CD4-positive, alpha-beta T cell (primary cell): Measurements from ENCODE around the gene ZNF487. TPM values are rescaled to one million over a fixed set of nuclear protein-coding genes. Genes with fewer than 3 reads are reported as not detected.
"Not testable (repeated sequence)": the region's sequence is repeated elsewhere in the genome, so short reads cannot be mapped to it uniquely, and the experiment has no call there.

Source experiments
- ATAC-seq: fragments of 200-7000 bp; cut with Tn5 transposase; one replicate; pipeline ENCODE4 v1.10.0; 2022; ENCODE audit warnings: mild to moderate bottlenecking; ENCODE audit not compliant: poor library complexity
- CTCF ChIA-PET: fragments of 350-600 bp; sonication (Branson Sonifier 250); formaldehyde crosslinking; loops from one replicate; lab custom pipeline; 2021; ENCODE audit warnings: antibody characterized with exemption, inconsistent platforms; lab: Charles Lee
- POLR2A ChIA-PET: fragments of 350-600 bp; sonication (Branson Sonifier 250); formaldehyde crosslinking; loops from one replicate; lab custom pipeline; 2021; ENCODE audit warnings: antibody characterized with exemption, inconsistent platforms; lab: Charles Lee
- DNase-seq, 14 experiments: peaks; one replicate each; pipeline ENCODE4 v3.0.0-alpha.2; 2013 to 2020; ENCODE audit warnings: mixed read lengths in 2 of 14
- H3K27ac ChIP-seq, 2 donors: one replicate each; pipeline versions ENCODE4 v1.5.1 to v1.7.0; 2013; ENCODE audit warnings: low read length in 2 of 2, low read depth in 1 of 2, mild to moderate bottlenecking in 1 of 2
- H3K27me3 ChIP-seq, 2 experiments: 1 replicate in 1 of 2; 2 replicates in 1 of 2; pipeline versions ENCODE4 v1.6.1 to v1.7.0; 2013; ENCODE audit warnings: low read length in 2 of 2, control low read depth in 1 of 2, mild to moderate bottlenecking in 1 of 2, moderate library complexity in 1 of 2; ENCODE audit not compliant: insufficient read depth in 2 of 2, control insufficient read depth in 1 of 2
- H3K36me3 ChIP-seq: one replicate; pipeline ENCODE4 v1.6.1; 2013; ENCODE audit warnings: low read length, control low read depth; ENCODE audit not compliant: insufficient read depth
- H3K4me1 ChIP-seq: one replicate; pipeline ENCODE4 v1.6.1; 2013; ENCODE audit warnings: low read length, control low read depth; ENCODE audit not compliant: insufficient read depth
- H3K4me3 ChIP-seq: one replicate; pipeline ENCODE4 v1.5.1; 2013; ENCODE audit warnings: mild to moderate bottlenecking, low read length, moderate library complexity
- H3K9me3 ChIP-seq, 2 experiments: 1 replicate in 1 of 2; 2 replicates in 1 of 2; pipeline versions ENCODE4 v1.6.1 to v1.7.0; 2013; ENCODE audit warnings: low read length in 2 of 2, mild to moderate bottlenecking in 2 of 2, control low read depth in 1 of 2, moderate library complexity in 1 of 2; ENCODE audit not compliant: control insufficient read depth in 1 of 2, insufficient read depth in 1 of 2
- H3K27ac Mint-ChIP-seq: one replicate; pipeline ENCODE4 v1.8.0; 2020; ENCODE audit warnings: mixed read lengths
- H3K27me3 Mint-ChIP-seq: one replicate; pipeline ENCODE4 v1.8.0; 2021; ENCODE audit warnings: mixed read lengths
- H3K36me3 Mint-ChIP-seq: one replicate; pipeline ENCODE4 v1.8.0; 2021; ENCODE audit warnings: low read depth, mixed read lengths
- H3K4me1 Mint-ChIP-seq: one replicate; pipeline ENCODE4 v1.8.0; 2021; ENCODE audit warnings: low read depth, mixed read lengths
- H3K4me3 Mint-ChIP-seq: one replicate; pipeline ENCODE4 v1.8.0; 2020; ENCODE audit warnings: mild to moderate bottlenecking, mixed read lengths
- H3K9me3 Mint-ChIP-seq: one replicate; pipeline ENCODE4 v1.8.0; 2020; ENCODE audit warnings: mixed read lengths
- CTCF ChIP-seq: fragments of 200-600 bp; IDR thresholded peaks from one replicate; pipeline ENCODE4 v1.8.0; 2022; ENCODE audit warnings: antibody characterized with exemption, mild to moderate bottlenecking
- intact Hi-C, 2 experiments: fragments of 100-400 bp; cut with DNase I in 1 of 2; cut with micrococcal nuclease in 1 of 2; formaldehyde crosslinking; loops; one replicate each; pipeline versions ENCODE4 v1.15.1 to v1.9.0; 2023 to 2025; cut with DNase I, micrococcal nuclease
- total RNA-seq, 174 experiments: library from RNA in 2 of 174; stranded (reverse) in 2 of 174; gene quantifications; one replicate each; pipeline ENCODE4 v1.2.3 and lab custom pipeline; 2021 to 2026

ZNF487 gene
- total RNA-seq, 2 experiments from 2014 or later, result 7.5 to 8.5 TPM

- Mint-ChIP-seq H3K36me3 (peaks cover 18% of the 10 kb centered on the region), H3K4me1 (peaks cover 3% of the 10 kb centered on the region), H3K27ac (no peak overlapping the region), H3K27me3 (no peaks in the 10 kb centered on the region), H3K4me3 (no peak overlapping the region), H3K9me3 (peaks cover 3% of the 10 kb centered on the region)
- ATAC-seq, result no peak
- no peak for DNase-seq
- TF ChIP-seq CTCF, result no peak
- H3K4me3 ChIP-seq, result no peak overlapping the region
- intact Hi-C loops, result no loop called here
- H3K36me3 ChIP-seq, result no peaks in the 10 kb centered on the region
- no peaks in the 10 kb centered on the region for H3K27me3 ChIP-seq
- peaks cover 8% of the 10 kb centered on the region for H3K4me1 ChIP-seq
- ChIA-PET CTCF (interaction anchor here (0.7 kb wide), 1 partner anchor 17 kb away, joined by 3 read pairs; no protein-coding TSS in a partner anchor), POLR2A (interaction anchor here (0.7 to 0.8 kb wide), 2 partner anchors 23 to 43 kb away, joined by 3 read pairs; no protein-coding TSS in a partner anchor)
- peaks cover 0 to 12% of the 10 kb centered on the region in 2 experiments for H3K9me3 ChIP-seq
- no peak overlapping the region for H3K27ac ChIP-seq
Observed at GRCh38 chr10:43444323-43444722, 7.4 kb downstream of the ZNF487 start.

GRCh38 chr10:43444897-43445466 is 8.1 kb downstream of the ZNF487 start:
- intact Hi-C loops, result no loop called here

GRCh38 chr10:43446219-43447017 is 9.5 kb downstream of the ZNF487 start:
- peaks cover 0 to 12% of the 10 kb centered on the region in 2 experiments for H3K9me3 ChIP-seq
- peaks cover 18% of the 10 kb centered on the region for H3K36me3 Mint-ChIP-seq
- H3K27ac Mint-ChIP-seq, DNase-seq, H3K9me3 Mint-ChIP-seq, ATAC-seq, H3K27me3 Mint-ChIP-seq, POLR2A ChIA-PET, intact Hi-C loops, H3K27me3 ChIP-seq, H3K4me3 Mint-ChIP-seq, H3K4me3 ChIP-seq, CTCF ChIA-PET, H3K4me1 Mint-ChIP-seq, H3K36me3 ChIP-seq, H3K4me1 ChIP-seq, H3K27ac ChIP-seq: not testable (repeated sequence)

More at GRCh38 chr10:43444897-43445466, 8.1 kb downstream of the ZNF487 start:
- Histone ChIP-seq H3K4me1 (peaks cover 8% of the 10 kb centered on the region), H3K36me3 (no peaks in the 10 kb centered on the region), H3K27me3 (no peaks in the 10 kb centered on the region), H3K9me3 (peaks cover 0 to 12% of the 10 kb centered on the region in 2 experiments), H3K27ac (no peak overlapping the region), H3K4me3 (no peak overlapping the region)
- H3K4me3 Mint-ChIP-seq, result no peak overlapping the region
- no peaks in the 10 kb centered on the region for H3K27me3 Mint-ChIP-seq
- H3K9me3 Mint-ChIP-seq, result peaks cover 3% of the 10 kb centered on the region
- ChIA-PET POLR2A (interaction anchor here (0.7 to 0.8 kb wide), 3 partner anchors 24 to 109 kb away, joined by 3 read pairs; no protein-coding TSS in a partner anchor), CTCF (interaction anchor here (0.7 kb wide), 1 partner anchor 17 kb away, joined by 3 read pairs; no protein-coding TSS in a partner anchor)
- no peak for TF ChIP-seq CTCF
- ATAC-seq (no peak), DNase-seq (no peak)
- peaks cover 18% of the 10 kb centered on the region for H3K36me3 Mint-ChIP-seq
- H3K4me1 Mint-ChIP-seq, result peaks cover 3% of the 10 kb centered on the region
- H3K27ac Mint-ChIP-seq, result no peak overlapping the region
